IPS-NIHi7 (cell line): ENCODE data around the gene C16orf92.

Experiments used
- DNase-seq: peaks from one replicate; pipeline ENCODE4 v3.0.0; 2012; ENCODE audit warnings: mixed read lengths; ENCODE audit errors: extremely low spot score

The C16orf92 gene

DNA sequence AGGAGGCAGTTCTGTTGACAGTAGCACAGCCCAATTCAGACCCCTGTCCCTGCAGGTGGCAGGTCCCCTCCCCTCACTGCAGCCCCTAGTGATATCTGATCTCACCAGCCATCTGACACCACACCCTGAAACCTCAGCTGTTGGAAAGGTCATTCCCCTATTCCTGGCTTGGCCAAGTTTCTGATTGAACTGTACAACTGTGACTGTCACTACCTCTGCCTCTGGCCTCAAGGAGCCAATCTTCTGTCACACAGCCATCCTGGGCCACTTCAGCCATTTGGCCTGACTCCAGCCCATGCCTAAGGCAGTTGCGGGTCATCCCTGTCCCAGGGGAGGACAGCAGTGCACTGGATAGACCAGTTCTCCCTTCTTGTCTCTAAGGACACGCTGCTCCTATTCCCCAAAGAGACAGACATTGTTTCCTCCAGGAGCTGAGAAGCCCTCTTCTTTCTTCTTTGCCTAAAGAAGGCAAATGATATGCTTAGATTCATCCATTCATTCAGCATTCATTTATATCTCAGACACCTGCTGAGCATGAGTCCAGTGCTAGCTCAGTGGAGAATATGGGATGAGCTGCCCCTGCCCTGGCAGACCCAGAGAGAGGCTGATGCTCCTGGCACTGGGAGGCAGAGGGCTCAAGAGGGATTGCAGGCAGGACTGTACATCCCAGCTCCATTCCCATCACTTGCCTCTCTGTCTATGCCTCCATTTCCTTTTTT lies 38.0 kb downstream of the C16orf92 start:
- DNase-seq: no peak

DNA sequence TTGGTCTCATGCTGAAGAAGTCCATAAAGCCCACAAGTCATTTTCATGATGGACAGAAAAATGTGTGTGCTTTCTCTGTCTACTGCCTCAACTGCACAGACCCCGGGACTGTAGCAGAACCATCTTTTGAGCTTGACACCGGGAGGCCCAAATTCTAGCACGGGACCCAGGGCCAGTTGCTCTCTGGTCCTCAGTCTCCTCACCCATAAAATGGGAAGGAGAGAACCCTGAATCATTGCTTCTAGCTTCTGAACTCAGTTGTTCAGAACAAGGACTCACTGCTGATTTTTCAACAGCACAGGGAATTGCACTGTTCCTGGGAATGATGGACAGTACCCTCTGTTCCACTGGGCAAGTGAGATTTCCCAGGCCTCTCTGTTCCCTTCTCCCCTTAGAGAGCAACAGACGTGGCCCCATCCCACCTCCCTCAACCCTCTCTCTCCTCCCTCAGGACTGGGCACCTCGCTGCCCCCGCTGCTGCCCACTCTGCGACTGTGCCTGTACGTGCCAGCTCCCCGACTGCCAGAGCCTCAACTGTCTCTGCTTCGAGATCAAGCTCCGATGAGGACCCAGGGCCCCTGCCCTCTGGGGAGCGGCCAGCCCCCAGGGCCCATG lies 40.4 kb downstream of the C16orf92 start:
- no peak for DNase-seq

DNA sequence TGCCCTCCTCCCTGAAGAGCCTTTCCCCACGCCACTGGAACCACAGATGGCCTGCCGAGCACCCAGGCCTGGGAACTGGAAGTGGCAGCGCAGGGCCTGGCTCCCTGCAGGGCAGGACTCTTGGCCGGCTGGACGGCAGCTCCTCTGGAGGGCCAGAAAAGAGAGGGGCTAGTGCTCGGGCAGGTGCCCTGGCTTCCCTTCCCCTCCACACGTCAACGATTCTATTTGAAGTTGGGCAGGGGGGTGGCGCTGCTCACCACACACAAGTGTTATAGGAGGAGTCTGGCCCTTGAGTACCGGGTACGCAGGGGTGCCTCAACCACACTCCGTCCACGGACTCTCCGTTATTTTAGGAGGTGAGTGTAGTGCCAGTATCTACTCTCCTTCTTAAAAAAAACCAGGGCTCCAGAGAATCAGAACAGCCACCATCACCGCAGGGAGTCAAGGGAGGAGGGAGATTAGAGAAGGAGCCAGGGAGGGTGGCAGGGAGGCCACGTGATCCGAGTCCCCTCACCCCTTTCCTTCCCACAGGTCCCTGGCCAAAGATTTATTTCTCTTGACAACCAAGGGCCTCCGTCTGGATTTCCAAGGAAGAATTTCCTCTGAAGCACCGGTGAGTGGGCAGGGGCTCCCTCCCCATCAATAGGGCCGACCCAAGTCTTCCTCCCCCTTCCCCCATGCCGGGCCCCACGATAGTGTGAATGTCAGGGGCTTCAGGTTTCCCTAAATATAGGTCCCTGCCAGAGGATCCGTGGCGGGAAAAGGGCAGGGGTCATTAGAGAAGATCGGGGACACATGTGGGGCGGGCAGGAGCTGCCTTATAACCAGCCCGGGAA lies 41.1 kb downstream of the C16orf92 start:
- DNase-seq: peak; percentile 54

DNA sequence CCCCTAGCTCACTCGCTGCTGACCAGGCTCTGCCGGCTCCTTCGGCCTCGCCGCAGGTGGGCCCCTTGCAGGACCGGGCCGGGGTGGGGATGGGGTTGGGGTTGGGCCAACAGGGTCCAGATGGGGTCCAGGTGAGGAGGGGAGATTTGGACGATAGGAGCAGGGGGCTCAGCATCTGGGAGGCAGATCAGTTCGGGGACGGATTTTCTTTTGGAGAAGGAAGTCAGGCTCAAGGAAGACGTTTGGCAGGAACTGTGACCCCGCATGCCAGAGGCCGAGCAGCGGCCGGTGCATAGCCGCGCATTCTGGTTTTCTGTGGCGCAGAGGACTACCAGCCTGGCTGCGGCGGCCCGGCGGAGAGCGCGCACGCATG lies 41.7 kb downstream of the C16orf92 start:
- peak; percentile 84 for DNase-seq

DNA sequence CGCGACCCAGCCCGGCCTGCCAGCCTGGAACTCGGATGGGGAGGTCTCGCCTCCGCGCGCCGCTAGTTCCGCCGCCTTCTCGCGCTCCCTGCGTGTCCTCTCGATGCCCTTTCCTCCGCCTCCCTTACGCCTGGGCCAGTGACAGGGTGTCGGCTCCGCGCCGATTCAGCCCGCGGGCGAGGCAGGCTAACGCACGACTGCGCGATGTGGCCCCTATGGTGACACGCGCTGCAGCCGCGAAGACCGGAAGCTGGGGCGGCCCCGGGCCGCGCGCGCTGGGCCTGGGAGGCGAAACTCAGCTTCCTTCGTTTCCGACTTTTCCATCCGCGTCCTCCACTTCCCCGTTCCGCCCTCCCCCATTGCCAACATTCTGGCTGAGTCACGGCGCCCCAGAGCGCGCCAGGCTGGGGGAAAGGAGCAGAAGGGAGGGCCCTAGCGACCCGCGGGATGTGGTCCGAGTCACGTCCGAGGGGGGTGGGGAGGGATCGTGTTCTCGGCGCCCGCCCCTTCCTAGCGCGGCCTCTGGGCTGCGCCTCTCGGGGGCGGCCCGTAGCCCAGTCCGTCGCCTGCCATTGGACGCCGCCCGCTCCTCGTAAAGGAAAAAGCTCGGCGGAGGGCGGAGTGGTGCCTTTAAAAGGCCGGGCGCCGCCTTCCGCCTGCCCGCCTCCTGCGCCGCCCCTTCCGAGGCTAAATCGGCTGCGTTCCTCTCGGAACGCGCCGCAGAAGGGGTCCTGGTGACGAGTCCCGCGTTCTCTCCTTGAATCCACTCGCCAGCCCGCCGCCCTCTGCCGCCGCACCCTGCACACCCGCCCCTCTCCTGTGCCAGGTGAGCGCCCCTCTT lies 42.3 kb downstream of the C16orf92 start, which contains the start of gene ALDOA:
TSS of gene ALDOA (plus strand) at position 659 of the 841 bp plus-strand sequence. CDS start 1,138 bp downstream, outside the sequence.
- DNase-seq: peak; percentile 95

DNA sequence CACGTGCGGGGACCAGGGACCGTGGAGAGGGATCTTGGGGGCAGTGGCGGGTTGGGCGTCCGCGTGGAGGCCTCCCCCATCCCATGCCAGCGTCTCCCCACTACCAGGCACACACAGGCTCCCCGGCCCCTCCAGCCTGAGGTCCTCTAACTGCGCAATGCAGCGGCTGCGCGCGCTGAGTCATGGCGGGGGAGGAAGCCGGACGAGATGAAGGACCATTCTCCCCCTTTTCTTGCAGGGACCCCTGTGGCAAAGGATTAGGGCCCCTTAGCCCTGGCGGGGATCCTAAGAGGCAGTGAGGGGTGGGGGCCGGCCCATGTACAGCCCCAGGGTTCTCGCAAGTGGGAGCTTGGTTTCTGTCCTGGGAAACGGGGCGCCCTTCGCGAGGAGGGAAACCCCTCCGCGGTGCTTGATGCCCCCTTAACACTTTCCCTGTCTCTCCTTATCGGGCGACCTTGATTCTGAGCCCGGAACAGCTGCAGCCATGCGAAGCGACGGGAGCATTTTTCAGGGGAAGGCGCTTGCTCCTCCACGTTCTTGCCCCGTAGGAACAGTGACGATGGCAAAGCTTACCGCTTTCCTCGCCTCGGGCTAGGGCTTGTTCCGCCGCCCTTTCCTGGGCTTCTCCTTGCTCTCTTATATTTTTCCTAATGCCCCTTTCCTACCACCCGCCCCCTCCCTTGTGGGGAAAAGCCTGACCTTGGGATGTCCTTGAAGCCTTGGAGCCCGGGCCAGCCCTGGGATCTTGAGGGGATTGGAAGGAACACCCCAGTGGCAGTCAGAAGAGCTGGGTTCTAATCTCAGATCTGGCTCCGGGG lies 43.2 kb downstream of the C16orf92 start:
- no peak for DNase-seq

DNA sequence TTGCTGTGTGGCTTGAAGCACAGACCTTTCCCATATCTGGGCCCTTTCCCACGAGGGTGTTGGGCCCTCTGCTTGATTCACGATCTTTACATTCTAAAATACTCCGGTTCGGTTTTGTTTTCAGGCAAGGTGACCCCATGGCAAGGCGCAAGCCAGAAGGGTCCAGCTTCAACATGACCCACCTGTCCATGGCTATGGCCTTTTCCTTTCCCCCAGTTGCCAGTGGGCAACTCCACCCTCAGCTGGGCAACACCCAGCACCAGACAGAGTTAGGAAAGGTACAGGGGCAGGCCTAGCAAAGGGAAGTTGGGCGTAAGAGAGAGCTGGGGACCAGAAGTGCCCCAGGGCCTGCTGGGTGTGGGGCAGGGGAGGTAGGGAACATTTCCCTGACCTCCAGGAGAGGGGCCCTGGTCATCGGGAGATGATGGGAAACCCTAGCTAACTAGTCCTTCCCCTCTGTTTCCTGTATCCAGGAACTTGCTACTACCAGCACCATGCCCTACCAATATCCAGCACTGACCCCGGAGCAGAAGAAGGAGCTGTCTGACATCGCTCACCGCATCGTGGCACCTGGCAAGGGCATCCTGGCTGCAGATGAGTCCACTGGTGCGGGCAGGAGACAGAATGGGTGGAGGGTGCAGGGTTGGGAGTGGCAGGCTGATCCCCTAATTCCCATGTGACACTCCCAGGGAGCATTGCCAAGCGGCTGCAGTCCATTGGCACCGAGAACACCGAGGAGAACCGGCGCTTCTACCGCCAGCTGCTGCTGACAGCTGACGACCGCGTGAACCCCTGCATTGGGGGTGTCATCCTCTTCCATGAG lies 44.0 kb downstream of the C16orf92 start:
- DNase-seq: no peak

DNA sequence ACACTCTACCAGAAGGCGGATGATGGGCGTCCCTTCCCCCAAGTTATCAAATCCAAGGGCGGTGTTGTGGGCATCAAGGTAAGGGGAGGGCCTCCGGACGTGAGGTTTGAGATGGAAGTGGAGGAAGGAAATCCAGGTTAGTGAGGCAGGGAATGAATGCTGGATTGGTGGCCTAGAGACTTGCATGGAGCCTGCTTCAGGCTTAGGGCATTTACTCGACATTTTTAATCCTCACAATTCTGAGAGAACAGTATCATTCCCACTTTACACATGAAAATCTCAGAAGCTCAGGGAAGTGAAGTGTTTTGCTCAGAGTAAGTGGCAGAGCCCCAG lies 44.6 kb downstream of the C16orf92 start:
- DNase-seq: no peak

DNA sequence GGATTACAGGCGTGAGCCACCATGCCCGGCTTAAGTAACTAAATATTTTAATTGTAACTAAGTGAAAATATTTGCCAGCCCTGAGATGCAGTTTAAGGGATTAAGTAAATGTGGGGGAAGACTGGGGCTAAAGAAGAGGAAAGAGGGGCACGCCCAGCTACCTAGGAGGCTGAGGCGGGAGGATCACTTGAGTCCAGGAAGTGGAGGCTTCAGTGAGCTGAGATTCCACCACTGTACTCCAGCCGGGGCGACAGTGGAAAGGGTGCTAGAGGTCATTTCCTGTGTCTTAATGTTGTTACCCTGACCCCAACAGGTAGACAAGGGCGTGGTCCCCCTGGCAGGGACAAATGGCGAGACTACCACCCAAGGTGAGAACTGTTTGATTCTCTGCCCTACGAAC lies 45.3 kb downstream of the C16orf92 start:
- no peak for DNase-seq

DNA sequence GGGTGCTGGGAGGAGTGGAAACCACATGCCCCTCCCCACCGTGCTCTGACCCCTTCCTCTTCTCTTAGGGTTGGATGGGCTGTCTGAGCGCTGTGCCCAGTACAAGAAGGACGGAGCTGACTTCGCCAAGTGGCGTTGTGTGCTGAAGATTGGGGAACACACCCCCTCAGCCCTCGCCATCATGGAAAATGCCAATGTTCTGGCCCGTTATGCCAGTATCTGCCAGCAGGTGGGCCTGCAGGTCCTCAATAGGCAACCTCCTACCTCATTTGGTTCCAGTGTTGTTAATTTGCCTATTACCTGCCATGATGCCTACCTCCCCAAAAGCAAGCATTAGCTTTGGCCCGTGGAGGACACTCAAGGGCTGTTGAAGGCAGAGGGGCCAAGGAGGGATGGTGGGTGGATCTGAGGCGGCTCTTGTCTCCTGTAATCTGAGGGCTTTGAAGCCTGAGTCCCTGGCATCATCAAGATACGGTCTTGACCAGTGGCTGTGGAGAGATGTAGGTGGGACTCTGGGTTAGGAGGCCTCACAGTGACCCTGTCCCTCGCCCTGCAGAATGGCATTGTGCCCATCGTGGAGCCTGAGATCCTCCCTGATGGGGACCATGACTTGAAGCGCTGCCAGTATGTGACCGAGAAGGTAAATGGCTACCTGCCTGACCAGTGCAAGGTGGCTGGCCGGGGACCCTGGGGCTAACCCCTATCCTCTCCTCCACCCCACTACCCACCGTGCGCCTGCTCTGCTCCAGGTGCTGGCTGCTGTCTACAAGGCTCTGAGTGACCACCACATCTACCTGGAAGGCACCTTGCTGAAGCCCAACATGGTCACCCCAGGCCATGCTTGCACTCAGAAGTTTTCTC lies 46.0 kb downstream of the C16orf92 start:
- DNase-seq: no peak

DNA sequence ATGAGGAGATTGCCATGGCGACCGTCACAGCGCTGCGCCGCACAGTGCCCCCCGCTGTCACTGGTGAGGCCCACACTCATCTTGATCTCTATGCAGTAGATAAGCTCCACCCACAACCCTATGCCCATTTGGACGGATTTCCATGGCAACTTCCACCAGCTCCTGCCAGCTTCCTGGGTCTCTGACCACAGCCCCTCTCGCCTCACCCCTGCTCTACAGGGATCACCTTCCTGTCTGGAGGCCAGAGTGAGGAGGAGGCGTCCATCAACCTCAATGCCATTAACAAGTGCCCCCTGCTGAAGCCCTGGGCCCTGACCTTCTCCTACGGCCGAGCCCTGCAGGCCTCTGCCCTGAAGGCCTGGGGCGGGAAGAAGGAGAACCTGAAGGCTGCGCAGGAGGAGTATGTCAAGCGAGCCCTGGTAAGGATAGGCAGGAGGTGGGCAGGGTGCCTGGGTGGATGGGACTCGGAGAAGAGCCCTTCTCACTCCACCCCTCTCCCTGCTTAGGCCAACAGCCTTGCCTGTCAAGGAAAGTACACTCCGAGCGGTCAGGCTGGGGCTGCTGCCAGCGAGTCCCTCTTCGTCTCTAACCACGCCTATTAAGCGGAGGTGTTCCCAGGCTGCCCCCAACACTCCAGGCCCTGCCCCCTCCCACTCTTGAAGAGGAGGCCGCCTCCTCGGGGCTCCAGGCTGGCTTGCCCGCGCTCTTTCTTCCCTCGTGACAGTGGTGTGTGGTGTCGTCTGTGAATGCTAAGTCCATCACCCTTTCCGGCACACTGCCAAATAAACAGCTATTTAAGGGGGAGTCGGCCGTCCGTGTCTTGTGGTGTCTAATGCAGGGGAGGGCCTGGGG lies 46.8 kb downstream of the C16orf92 start:
- DNase-seq: no peak

DNA sequence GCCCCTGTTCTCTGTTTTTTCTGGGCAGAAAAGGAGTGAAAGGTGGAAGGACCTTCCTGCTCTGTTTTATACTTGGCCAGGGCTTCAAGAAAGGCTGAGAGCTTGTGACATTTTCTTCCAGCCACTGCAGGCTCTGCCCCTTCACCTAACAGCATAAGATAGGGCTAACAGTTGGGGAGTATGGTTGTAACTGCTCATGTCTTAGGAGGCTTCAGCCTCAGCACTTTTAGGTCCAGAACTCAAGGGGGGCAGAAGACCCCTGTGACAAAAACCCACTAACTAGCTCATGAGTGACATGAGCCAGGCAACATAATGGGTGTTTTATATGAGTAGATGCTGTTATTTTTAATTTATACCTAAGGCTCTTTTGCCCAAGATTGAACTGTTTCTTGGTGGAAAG lies 47.5 kb downstream of the C16orf92 start:
- DNase-seq: no peak
